ENCODE results near the gene SH2D3A. TPM values are rescaled to one million over a fixed set of nuclear protein-coding genes. Genes with fewer than 3 reads are reported as not detected.

Gene SH2D3A
- total RNA-seq, 1 donor from 2014 or later: 27.6 TPM

DNA sequence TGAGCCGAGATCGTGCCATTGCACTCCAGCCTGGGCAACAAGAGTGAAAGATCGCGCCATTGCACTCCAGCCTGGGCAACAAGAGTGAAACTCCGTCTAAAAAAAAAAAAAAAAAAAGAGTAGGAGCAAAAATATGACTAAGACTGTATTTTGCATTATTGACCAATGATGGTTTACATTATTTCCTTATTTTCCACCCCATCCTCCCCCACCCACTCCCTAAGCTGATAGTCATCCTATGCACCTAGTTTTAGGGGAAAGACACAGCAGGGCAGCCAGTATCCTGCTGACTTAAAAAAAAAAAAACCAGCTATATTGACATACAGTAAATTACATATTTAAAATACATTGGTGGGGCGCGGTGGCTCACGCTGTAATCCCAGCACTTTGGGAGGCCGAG lies 30.4 kb upstream of the SH2D3A start:
- no peak overlapping the region for H3K4me3 ChIP-seq (ENCODE audit: low read depth, low read length)

DNA sequence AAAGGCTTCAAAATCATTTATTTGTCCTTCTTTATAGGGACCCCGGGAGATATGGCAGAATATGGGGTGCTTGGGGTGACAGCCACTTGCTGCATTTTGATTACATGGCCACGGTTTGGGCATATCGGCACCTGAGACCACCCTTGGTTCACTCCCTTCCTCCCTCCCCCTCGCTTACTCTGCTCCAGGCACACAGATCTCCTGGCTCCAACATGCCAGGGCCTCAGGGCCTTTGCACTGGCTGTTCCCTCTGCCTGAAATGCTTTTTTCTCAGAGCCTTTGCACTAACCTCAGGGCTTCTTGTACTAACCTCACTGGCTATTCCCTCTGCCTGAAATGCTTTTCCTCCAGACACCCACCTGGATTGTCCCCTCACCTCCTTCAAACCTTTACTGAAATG lies 29.0 kb upstream of the SH2D3A start:
- TF ChIP-seq, protein P1, sequence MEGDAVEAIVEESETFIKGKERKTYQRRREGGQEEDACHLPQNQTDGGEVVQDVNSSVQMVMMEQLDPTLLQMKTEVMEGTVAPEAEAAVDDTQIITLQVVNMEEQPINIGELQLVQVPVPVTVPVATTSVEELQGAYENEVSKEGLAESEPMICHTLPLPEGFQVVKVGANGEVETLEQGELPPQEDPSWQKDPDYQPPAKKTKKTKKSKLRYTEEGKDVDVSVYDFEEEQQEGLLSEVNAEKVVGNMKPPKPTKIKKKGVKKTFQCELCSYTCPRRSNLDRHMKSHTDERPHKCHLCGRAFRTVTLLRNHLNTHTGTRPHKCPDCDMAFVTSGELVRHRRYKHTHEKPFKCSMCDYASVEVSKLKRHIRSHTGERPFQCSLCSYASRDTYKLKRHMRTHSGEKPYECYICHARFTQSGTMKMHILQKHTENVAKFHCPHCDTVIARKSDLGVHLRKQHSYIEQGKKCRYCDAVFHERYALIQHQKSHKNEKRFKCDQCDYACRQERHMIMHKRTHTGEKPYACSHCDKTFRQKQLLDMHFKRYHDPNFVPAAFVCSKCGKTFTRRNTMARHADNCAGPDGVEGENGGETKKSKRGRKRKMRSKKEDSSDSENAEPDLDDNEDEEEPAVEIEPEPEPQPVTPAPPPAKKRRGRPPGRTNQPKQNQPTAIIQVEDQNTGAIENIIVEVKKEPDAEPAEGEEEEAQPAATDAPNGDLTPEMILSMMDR (conservative IDR thresholded peaks at IDR 0.05; ENCODE audit: low read depth, low read length): no peak

More for the DNA sequence above, 30.4 kb upstream of the SH2D3A start:
- DNase-seq (ENCODE audit: low read depth): no peak
- TF ChIP-seq, protein P1 (conservative IDR thresholded peaks at IDR 0.05; ENCODE audit: low read depth, low read length): no peak

DNA sequence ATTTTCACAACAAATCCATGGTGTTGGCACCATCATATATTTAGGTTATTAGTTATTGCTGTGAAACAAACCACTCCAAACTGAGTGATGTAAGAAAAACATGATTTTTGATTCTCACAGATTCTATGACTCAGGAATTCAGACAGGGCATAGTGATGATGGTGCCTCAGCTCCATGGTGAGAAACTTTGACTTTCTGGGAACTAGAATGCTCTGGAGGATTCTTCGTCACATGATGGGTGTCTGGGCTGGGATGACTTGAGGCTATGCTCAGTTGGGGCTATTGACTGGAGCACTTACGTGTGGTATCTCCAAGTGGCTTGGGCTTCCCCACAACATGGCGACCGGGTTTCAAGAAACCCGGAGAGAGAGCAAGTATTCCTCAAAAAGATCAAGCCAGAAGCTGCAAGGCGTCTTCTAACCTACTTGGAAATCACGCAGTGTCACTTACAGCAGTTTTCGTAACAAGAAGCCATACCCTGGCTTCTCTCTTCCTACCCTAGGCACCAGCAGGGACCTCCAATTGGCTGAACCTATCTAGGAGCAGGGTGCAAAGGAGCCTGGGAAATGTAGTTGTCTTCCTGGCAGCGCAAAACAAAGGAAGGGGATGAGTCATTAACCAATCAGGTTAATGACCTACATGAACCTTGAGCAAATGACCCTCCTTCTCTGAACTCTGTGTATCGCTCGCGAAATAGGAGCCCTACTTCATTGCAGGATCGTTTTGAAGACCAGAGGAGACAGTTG lies 27.6 kb upstream of the SH2D3A start:
- TF ChIP-seq, protein P1 (conservative IDR thresholded peaks at IDR 0.05; ENCODE audit: low read depth, low read length): no peak
- H3K4me3 ChIP-seq (ENCODE audit: low read depth, low read length): no peak overlapping the region
- DNase-seq (ENCODE audit: low read depth): no peak

More for the DNA sequence above, 29.0 kb upstream of the SH2D3A start:
- no peak overlapping the region for H3K4me3 ChIP-seq (ENCODE audit: low read depth, low read length)
- DNase-seq (ENCODE audit: low read depth): no peak

DNA sequence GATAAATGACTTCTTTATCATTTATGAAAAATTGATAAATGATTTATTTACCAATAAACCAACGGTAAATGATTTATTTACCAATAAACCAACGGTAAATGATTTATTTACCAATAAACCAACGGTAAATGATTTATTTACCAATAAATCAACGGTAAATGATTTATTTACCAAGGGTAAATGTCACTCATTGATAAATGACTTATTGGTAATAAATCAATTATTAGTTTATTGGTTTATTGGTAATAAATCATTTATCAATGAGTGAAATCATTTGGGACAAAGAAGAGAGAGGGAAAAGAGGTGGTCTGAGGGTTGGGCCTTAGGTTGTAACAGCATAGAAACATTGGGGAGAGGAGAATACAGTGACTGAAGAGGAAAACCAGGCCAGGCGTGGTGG lies 26.7 kb upstream of the SH2D3A start:
- no peak for DNase-seq (ENCODE audit: low read depth)
- TF ChIP-seq, protein P1 (conservative IDR thresholded peaks at IDR 0.05; ENCODE audit: low read depth, low read length): no peak
- H3K4me3 ChIP-seq (ENCODE audit: low read depth, low read length): no peak overlapping the region

DNA sequence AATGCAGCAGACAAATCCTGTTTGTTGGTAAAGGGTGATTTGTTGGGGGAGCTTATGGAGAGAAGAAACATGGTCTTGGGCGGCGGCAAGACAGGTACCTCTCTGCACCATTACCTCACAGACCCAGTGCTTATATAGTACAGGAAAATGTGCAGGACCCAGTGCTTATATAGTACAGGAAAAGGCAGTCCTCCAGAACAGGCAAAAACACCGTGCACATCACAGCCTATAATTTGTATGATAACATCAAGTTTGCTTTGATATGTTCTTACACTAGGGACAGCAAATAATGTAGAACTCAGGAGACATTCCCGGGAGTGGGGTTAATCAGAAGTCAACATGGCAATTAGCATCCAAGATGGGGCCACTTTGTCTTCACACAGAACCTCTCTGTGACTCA lies 26.2 kb upstream of the SH2D3A start:
- TF ChIP-seq, protein P1 (conservative IDR thresholded peaks at IDR 0.05; ENCODE audit: low read depth, low read length): no peak
- no peak for DNase-seq (ENCODE audit: low read depth)

DNA sequence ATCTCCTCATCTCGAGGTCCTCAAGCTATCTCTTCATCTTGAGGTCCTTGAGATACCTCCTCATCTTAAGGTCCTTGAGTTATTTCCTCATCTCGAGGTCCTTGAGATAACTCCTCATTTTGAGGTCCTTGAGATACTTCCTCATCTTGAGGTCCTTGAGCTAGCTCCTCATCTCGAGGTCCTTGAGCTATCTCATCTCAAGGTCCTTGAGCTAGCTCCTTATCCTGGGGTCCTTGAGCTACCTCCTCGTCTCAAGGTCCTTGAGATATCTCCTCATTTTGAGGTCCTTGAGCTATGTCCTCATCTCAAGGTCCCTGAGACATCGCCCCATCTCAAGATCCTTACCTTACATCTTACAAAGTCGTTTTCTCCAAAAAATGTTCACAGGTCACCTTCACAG lies 24.0 kb upstream of the SH2D3A start:
- no peak overlapping the region for H3K4me3 ChIP-seq (ENCODE audit: low read depth, low read length)
- TF ChIP-seq, protein P1 (conservative IDR thresholded peaks at IDR 0.05; ENCODE audit: low read depth, low read length): no peak
- DNase-seq (ENCODE audit: low read depth): no peak

More for the DNA sequence above, 26.2 kb upstream of the SH2D3A start:
- H3K4me3 ChIP-seq (ENCODE audit: low read depth, low read length): no peak overlapping the region
